ENCODE data around the gene CEP20.
"Not testable (repeated sequence)": the region's sequence is repeated elsewhere in the genome, so short reads cannot be mapped to it uniquely, and the experiment has no call there.

Gene CEP20

GRCh38 chr16:15888072-15888976 is at the start of gene CEP20:
CEP20 (minus strand) TSS chr16:15888603; CDS start chr16:15888585, 18 bp downstream.
- peak; percentile 98 for DNase-seq (ENCODE audit: low read depth, low spot score)

GRCh38 chr16:15936809-15937208 is 48.4 kb upstream of the CEP20 start:
- DNase-seq (ENCODE audit: low read depth, low spot score): not testable (repeated sequence)

GRCh38 chr16:15934991-15935390 is 46.6 kb upstream of the CEP20 start:
- DNase-seq (ENCODE audit: low read depth, low spot score): no peak

GRCh38 chr16:15933781-15934180 is 45.4 kb upstream of the CEP20 start:
- DNase-seq (ENCODE audit: low read depth, low spot score): no peak

- DNase-seq (ENCODE audit: low read depth, low spot score): no peak
These were observed 44.5 kb upstream of the CEP20 start for GRCh38 chr16:15932939-15933338.

GRCh38 chr16:15928261-15929104 is 40.1 kb upstream of the CEP20 start:
- no peak for DNase-seq (ENCODE audit: low read depth, low spot score)

GRCh38 chr16:15925631-15926030 is 37.2 kb upstream of the CEP20 start:
- DNase-seq (ENCODE audit: low read depth, low spot score): no peak

- no peak for DNase-seq (ENCODE audit: low read depth, low spot score)
These were observed 36.6 kb upstream of the CEP20 start for GRCh38 chr16:15924996-15925395.

- DNase-seq (ENCODE audit: low read depth, low spot score): no peak
These were observed 30.9 kb upstream of the CEP20 start for GRCh38 chr16:15919331-15919730.

- DNase-seq (ENCODE audit: low read depth, low spot score): not testable (repeated sequence)
These were observed 29.9 kb upstream of the CEP20 start for GRCh38 chr16:15918314-15918713.

GRCh38 chr16:15916323-15916722 is 27.9 kb upstream of the CEP20 start:
- DNase-seq (ENCODE audit: low read depth, low spot score): no peak

- no peak for DNase-seq (ENCODE audit: low read depth, low spot score)
These were observed 27.2 kb upstream of the CEP20 start for GRCh38 chr16:15915555-15916081.

GRCh38 chr16:15913046-15913698 is 24.8 kb upstream of the CEP20 start:
- DNase-seq (ENCODE audit: low read depth, low spot score): no peak

GRCh38 chr16:15911198-15911597 is 22.8 kb upstream of the CEP20 start:
- no peak for DNase-seq (ENCODE audit: low read depth, low spot score)

- peak; percentile 96 for DNase-seq (ENCODE audit: low read depth, low spot score)
These were observed 19.6 kb upstream of the CEP20 start for GRCh38 chr16:15907863-15908478.

GRCh38 chr16:15906439-15906838 is 18.0 kb upstream of the CEP20 start:
- DNase-seq (ENCODE audit: low read depth, low spot score): no peak

GRCh38 chr16:15903960-15904359 is 15.6 kb upstream of the CEP20 start:
- no peak for DNase-seq (ENCODE audit: low read depth, low spot score)

GRCh38 chr16:15900901-15901500 is 12.6 kb upstream of the CEP20 start:
- no peak for DNase-seq (ENCODE audit: low read depth, low spot score)

GRCh38 chr16:15900357-15900756 is 12.0 kb upstream of the CEP20 start:
- no peak for DNase-seq (ENCODE audit: low read depth, low spot score)

- DNase-seq (ENCODE audit: low read depth, low spot score): no peak
These were observed 11.2 kb upstream of the CEP20 start for GRCh38 chr16:15899538-15900100.

GRCh38 chr16:15898654-15899053 is 10.3 kb upstream of the CEP20 start:
- no peak for DNase-seq (ENCODE audit: low read depth, low spot score)

Data from iPS DF 19.7 (cell line).